Thyroid gland (tissue), 4 donors: ENCODE measurements around the gene MAPK6.

Source experiments
- POLR2A ChIP-seq, 2 donors: fragments of 450-650 bp; IDR thresholded peaks; one replicate each; pipeline ENCODE4 v1.6.1; 2017; ENCODE audit warnings: antibody characterized with exemption in 2 of 2, mild to moderate bottlenecking in 2 of 2, moderate library complexity in 1 of 2
- TF ChIP-seq, protein P1 (sequence below), 6 experiments: fragments of 200-600 bp in 3 of 6; fragments of 450-650 bp in 3 of 6; sonication (generic) in 3 of 6; IDR thresholded peaks; one replicate each; pipeline ENCODE4 v1.5.1; 2016 to 2019; ENCODE audit warnings: antibody characterized with exemption in 6 of 6, mild to moderate bottlenecking in 2 of 6, inconsistent platforms in 1 of 6, moderate library complexity in 1 of 6

DNA sequence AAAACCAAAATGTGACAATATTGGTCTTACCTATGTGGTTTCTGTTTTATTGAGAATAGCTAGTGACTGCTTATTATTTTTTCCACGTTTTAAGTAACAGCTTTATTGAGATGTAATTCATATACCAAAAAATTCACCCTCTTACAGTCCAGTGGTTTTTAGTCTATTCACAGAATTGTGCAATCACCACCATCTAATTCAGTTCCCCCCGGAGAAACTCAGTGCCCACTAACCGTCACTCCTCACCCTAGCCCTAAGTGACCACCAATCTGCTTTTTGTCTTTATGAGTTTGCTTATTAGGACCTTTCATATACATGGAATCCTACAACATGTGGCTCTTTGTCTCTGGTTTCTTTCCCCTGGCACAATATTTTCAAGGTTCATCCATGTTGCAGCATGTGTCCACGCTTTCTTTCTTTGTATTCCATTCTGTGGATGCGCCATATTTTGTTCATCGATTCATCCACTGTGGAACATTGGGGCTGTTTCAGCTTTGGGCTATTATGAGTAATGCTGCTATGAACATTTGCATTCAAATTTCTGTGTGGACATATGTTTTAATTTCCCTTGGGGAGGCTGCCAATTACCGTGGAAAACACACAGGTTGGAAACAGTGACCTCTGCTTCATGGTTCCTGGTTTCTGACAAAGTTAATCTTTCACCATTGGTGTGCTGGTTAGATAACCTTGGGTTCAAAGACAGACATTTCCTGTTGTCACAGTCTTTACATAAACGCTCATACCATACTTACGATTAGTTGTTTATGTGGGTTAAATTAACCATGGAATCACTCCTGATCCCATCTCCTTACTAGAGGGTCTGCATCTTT is 96.8 kb downstream of the MAPK6 start:
- TF ChIP-seq POLR2A (IDR thresholded peaks at IDR 0.05) = no peak
- TF ChIP-seq, protein P1, sequence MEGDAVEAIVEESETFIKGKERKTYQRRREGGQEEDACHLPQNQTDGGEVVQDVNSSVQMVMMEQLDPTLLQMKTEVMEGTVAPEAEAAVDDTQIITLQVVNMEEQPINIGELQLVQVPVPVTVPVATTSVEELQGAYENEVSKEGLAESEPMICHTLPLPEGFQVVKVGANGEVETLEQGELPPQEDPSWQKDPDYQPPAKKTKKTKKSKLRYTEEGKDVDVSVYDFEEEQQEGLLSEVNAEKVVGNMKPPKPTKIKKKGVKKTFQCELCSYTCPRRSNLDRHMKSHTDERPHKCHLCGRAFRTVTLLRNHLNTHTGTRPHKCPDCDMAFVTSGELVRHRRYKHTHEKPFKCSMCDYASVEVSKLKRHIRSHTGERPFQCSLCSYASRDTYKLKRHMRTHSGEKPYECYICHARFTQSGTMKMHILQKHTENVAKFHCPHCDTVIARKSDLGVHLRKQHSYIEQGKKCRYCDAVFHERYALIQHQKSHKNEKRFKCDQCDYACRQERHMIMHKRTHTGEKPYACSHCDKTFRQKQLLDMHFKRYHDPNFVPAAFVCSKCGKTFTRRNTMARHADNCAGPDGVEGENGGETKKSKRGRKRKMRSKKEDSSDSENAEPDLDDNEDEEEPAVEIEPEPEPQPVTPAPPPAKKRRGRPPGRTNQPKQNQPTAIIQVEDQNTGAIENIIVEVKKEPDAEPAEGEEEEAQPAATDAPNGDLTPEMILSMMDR (IDR thresholded peaks at IDR 0.05) = no peak
